Measurements from ENCODE around the gene IGF1R.

DNA sequence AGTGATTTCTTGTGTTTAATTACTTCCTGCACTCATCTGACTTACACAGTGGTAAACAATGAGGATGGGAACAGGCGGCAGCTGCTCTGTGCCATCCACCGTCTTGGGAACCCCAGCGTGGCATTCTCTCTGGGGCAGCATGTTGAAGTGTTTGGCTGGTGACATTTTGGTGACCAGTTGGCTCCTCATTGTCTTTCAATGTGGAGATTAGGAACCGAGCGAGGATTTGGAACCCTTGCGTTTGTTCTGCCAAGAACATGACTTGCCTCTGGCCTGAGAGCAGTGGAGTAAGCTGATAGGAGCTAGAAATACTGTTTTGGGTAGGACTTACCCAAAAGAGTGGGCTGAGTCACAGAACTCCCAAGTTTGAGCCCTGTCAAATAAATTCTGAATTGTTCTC, 88.8 kb downstream of the IGF1R start:
- TF ChIP-seq, protein P1, sequence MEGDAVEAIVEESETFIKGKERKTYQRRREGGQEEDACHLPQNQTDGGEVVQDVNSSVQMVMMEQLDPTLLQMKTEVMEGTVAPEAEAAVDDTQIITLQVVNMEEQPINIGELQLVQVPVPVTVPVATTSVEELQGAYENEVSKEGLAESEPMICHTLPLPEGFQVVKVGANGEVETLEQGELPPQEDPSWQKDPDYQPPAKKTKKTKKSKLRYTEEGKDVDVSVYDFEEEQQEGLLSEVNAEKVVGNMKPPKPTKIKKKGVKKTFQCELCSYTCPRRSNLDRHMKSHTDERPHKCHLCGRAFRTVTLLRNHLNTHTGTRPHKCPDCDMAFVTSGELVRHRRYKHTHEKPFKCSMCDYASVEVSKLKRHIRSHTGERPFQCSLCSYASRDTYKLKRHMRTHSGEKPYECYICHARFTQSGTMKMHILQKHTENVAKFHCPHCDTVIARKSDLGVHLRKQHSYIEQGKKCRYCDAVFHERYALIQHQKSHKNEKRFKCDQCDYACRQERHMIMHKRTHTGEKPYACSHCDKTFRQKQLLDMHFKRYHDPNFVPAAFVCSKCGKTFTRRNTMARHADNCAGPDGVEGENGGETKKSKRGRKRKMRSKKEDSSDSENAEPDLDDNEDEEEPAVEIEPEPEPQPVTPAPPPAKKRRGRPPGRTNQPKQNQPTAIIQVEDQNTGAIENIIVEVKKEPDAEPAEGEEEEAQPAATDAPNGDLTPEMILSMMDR (conservative IDR thresholded peaks at IDR 0.05; ENCODE audit: low read depth, low read length) = no peak
- TF ChIP-seq EZH2 (IDR thresholded peaks at IDR 0.05; ENCODE audit: low read length, unreplicated experiment) (no peak), EZH2phosphoT487 (IDR thresholded peaks at IDR 0.05; ENCODE audit: borderline replicate concordance, low read length) (no peak)
